PFSK-1 (cell line): ENCODE data around the gene BMP4.

ENCODE experiments used
- FOXP2 ChIP-seq: optimal IDR thresholded peaks from 2 replicates; pipeline ENCODE3; 2011; ENCODE audit warnings: borderline replicate concordance, control low read depth, inconsistent platforms; ENCODE audit not compliant: insufficient read depth; ENCODE audit errors: extremely low read length, extremely low read depth
- POLR2AphosphoS5 ChIP-seq: IDR thresholded peaks from 2 replicates; pipeline ENCODE4 v1.6.1; 2012; ENCODE audit warnings: low read depth, mild to moderate bottlenecking, control low read depth, low read length, moderate library complexity
- SIN3A ChIP-seq: IDR thresholded peaks from 2 replicates; pipeline ENCODE4 v1.6.1; 2012; ENCODE audit warnings: mild to moderate bottlenecking, low read length, moderate library complexity, borderline replicate concordance; ENCODE audit not compliant: insufficient read depth
- TAF1 ChIP-seq: IDR thresholded peaks from 2 replicates; pipeline ENCODE4 v1.6.1; 2012; ENCODE audit warnings: low read length, control low read depth, borderline replicate concordance; ENCODE audit not compliant: insufficient read depth
- TF ChIP-seq, protein P1 (sequence below), 2 experiments: IDR thresholded peaks; 2 replicates each; pipeline versions ENCODE4 v1.6.1 to v1.8.0; 2011 to 2012; ENCODE audit warnings: low read depth in 2 of 2, low read length in 2 of 2, control low read depth in 1 of 2, inconsistent platforms in 1 of 2, mild to moderate bottlenecking in 1 of 2, moderate library complexity in 1 of 2; ENCODE audit not compliant: insufficient read depth in 1 of 2

DNA sequence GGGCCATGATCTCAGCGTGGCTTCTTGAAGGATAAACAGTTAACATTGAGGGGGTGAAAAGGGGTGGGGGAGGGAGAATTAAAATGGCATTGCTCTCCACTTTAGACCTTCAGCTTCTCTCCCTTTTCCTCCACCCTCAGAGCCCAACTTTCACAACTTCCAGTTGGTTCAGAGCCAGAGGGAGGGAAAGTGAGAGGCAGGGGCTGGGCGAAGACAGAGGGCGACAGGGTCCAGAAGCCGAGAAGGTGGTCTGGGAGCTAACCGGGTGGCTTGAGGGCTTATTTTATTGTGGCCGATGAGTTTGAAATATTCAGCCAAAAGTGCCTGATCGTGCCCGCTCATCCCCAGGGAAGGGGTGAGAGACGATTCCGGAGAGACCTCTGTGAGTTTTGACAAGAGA, 4.1 kb downstream of the BMP4 start:
- TF ChIP-seq, protein P1, sequence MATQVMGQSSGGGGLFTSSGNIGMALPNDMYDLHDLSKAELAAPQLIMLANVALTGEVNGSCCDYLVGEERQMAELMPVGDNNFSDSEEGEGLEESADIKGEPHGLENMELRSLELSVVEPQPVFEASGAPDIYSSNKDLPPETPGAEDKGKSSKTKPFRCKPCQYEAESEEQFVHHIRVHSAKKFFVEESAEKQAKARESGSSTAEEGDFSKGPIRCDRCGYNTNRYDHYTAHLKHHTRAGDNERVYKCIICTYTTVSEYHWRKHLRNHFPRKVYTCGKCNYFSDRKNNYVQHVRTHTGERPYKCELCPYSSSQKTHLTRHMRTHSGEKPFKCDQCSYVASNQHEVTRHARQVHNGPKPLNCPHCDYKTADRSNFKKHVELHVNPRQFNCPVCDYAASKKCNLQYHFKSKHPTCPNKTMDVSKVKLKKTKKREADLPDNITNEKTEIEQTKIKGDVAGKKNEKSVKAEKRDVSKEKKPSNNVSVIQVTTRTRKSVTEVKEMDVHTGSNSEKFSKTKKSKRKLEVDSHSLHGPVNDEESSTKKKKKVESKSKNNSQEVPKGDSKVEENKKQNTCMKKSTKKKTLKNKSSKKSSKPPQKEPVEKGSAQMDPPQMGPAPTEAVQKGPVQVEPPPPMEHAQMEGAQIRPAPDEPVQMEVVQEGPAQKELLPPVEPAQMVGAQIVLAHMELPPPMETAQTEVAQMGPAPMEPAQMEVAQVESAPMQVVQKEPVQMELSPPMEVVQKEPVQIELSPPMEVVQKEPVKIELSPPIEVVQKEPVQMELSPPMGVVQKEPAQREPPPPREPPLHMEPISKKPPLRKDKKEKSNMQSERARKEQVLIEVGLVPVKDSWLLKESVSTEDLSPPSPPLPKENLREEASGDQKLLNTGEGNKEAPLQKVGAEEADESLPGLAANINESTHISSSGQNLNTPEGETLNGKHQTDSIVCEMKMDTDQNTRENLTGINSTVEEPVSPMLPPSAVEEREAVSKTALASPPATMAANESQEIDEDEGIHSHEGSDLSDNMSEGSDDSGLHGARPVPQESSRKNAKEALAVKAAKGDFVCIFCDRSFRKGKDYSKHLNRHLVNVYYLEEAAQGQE (IDR thresholded peaks at IDR 0.05; ENCODE audit: insufficient read depth in 1 of 2, low read depth in 2 of 2, low read length in 2 of 2): no peak
- TF ChIP-seq POLR2AphosphoS5: no peak
- TF ChIP-seq TAF1: no peak
- no peak for TF ChIP-seq SIN3A
- TF ChIP-seq FOXP2: no peak
